GM12878 (cell line): ENCODE measurements around the gene MTMR3. TPM values are rescaled to one million over a fixed set of nuclear protein-coding genes. Genes with fewer than 3 reads are reported as not detected.

Source experiments
- ATAC-seq: fragments of 200-7000 bp; cut with Tn5 transposase; 3 replicates; pipeline ENCODE4 v1.9.1; 2020; ENCODE audit warnings: mild to moderate bottlenecking, moderate library complexity
- BruUV-seq: library from RNA; stranded (reverse); fragments of 400-500 nt; replicated peaks from 2 replicates; lab custom pipeline; 2021; lab: Mats Ljungman, UMichigan
- CTCF ChIA-PET: fragments of 300-600 bp; sonication (Branson Sonifier 250); formaldehyde crosslinking; extraction: SDS; loops from one replicate; lab custom pipeline; 2021; ENCODE audit warnings: inconsistent platforms; lab: Yijun Ruan, JAX
- POLR2A ChIA-PET: fragments of 350-600 bp; formaldehyde crosslinking; extraction: SDS; loops from one replicate; lab custom pipeline; 2021; ENCODE audit warnings: inconsistent platforms; lab: Charles Lee
- RAD21 ChIA-PET: fragments of 300-600 bp; sonication (Branson Sonifier 250); formaldehyde crosslinking; loops from one replicate; lab custom pipeline; 2023; ENCODE audit warnings: antibody characterized with exemption; ENCODE audit not compliant: unreplicated experiment; lab: Charles Lee
- SMC1A ChIA-PET: fragments of 300-600 bp; sonication (Branson Sonifier 250); formaldehyde crosslinking; loops from one replicate; lab custom pipeline; 2023; ENCODE audit not compliant: unreplicated experiment, uncharacterized antibody; lab: Charles Lee
- DNase-seq: peaks from one replicate; pipeline ENCODE4 v3.0.0-alpha.2; 2011; ENCODE audit warnings: low read depth, low spot score
- FAIRE-seq: peaks from 3 replicates; lab custom pipeline; 2011; peaks lifted over from hg19 to GRCh38; lab: Jason Lieb, UNC
- H2AFZ ChIP-seq: 2 replicates; pipeline ENCODE4 v1.6.0; 2011; ENCODE audit warnings: low read depth, low read length, control low read depth; ENCODE audit not compliant: control insufficient read depth
- H3K27ac ChIP-seq: 2 replicates; pipeline ENCODE4 v1.5.1; 2011; ENCODE audit warnings: control low read depth; ENCODE audit not compliant: control insufficient read depth, insufficient read depth
- H3K27me3 ChIP-seq, 2 experiments: replicated peaks in 1 of 2; 2 replicates each; pipeline versions ENCODE4 v1.6.0 to v1.6.1; 2011; ENCODE audit warnings: low read length in 1 of 2; ENCODE audit not compliant: control insufficient read depth in 2 of 2, insufficient read depth in 2 of 2
- H3K36me3 ChIP-seq, 2 experiments: 2 replicates each; pipeline ENCODE4 v1.5.1; 2011; ENCODE audit warnings: low read length in 1 of 2; ENCODE audit not compliant: control insufficient read depth in 2 of 2, insufficient read depth in 2 of 2
- H3K4me1 ChIP-seq: 2 replicates; pipeline ENCODE4 v1.6.1; 2011; ENCODE audit warnings: mild to moderate bottlenecking, low read length, moderate library complexity, mixed read lengths; ENCODE audit not compliant: control insufficient read depth, insufficient read depth
- H3K4me2 ChIP-seq: 2 replicates; pipeline ENCODE4 v1.6.0; 2011; ENCODE audit warnings: control low read depth; ENCODE audit not compliant: control insufficient read depth, insufficient read depth
- H3K4me3 ChIP-seq: fragments of 200-600 bp; sonication (generic); 2 replicates; pipeline ENCODE4 v1.5.1; 2016
- H3K79me2 ChIP-seq: 2 replicates; pipeline ENCODE4 v1.6.0; 2011; ENCODE audit warnings: low read length; ENCODE audit not compliant: control insufficient read depth, insufficient read depth
- H3K9ac ChIP-seq: 2 replicates; pipeline ENCODE4 v1.8.0; 2011; ENCODE audit warnings: low read length, control low read depth, mixed read lengths; ENCODE audit not compliant: control insufficient read depth, insufficient read depth
- H3K9me3 ChIP-seq: replicated peaks from 3 replicates; pipeline ENCODE4 v1.5.1; 2011; ENCODE audit warnings: mild to moderate bottlenecking, low read length; ENCODE audit not compliant: control insufficient read depth, insufficient read depth
- H4K20me1 ChIP-seq: 2 replicates; pipeline ENCODE4 v1.6.0; 2011; ENCODE audit not compliant: control insufficient read depth, insufficient read depth
- BCL11A ChIP-seq: IDR thresholded peaks from 2 replicates; pipeline ENCODE4 v1.6.1; 2011; ENCODE audit warnings: low read depth, low read length
- BCLAF1 ChIP-seq: fragments of 450-650 bp; IDR thresholded peaks from 2 replicates; pipeline ENCODE4 v1.6.1; 2017; ENCODE audit warnings: antibody characterized with exemption, mild to moderate bottlenecking, moderate library complexity
- BRCA1 ChIP-seq: IDR thresholded peaks from 2 replicates; pipeline ENCODE4 v1.6.1; 2011; ENCODE audit warnings: low read depth, low read length, improper control_type of control experiment
- E4F1 ChIP-seq: fragments of 450-650 bp; IDR thresholded peaks from 2 replicates; pipeline ENCODE4 v1.6.1; 2018; ENCODE audit warnings: borderline replicate concordance, mild to moderate bottlenecking; ENCODE audit not compliant: partially characterized antibody
- HDAC6 ChIP-seq: fragments of 200-600 bp; sonication (generic); IDR thresholded peaks from one replicate; pipeline ENCODE4 v1.8.0; 2017; ENCODE audit warnings: antibody characterized with exemption; ENCODE audit not compliant: unreplicated experiment
- IKZF1 ChIP-seq: fragments of 450-650 bp; conservative IDR thresholded peaks from 2 replicates; pipeline ENCODE4 v1.6.1; 2017; ENCODE audit warnings: antibody characterized with exemption, mild to moderate bottlenecking
- MEF2B ChIP-seq: fragments of 450-650 bp; IDR thresholded peaks from 2 replicates; pipeline ENCODE4 v1.6.1; 2018; ENCODE audit warnings: mild to moderate bottlenecking, moderate library complexity; ENCODE audit not compliant: partially characterized antibody, poor library complexity, severe bottlenecking
- MYC ChIP-seq: IDR thresholded peaks from 2 replicates; pipeline ENCODE4 v1.6.1; 2011; ENCODE audit warnings: mild to moderate bottlenecking, low read length, moderate library complexity, inconsistent platforms; ENCODE audit not compliant: insufficient read depth, insufficient replicate concordance, insufficient read length, severe bottlenecking
- NFIC ChIP-seq: IDR thresholded peaks from 2 replicates; pipeline ENCODE4 v1.6.1; 2012; ENCODE audit warnings: low read depth, mild to moderate bottlenecking, inconsistent platforms, low read length, moderate library complexity
- NFYA ChIP-seq: IDR thresholded peaks from 2 replicates; pipeline ENCODE4 v1.6.1; 2011; ENCODE audit warnings: low read depth, mild to moderate bottlenecking, low read length, improper control_type of control experiment, borderline replicate concordance
- POLR2AphosphoS5 ChIP-seq: IDR thresholded peaks from 2 replicates; pipeline ENCODE4 v1.6.1; 2011; ENCODE audit warnings: mild to moderate bottlenecking, low read length, inconsistent platforms
- SMC3 ChIP-seq: IDR thresholded peaks from 2 replicates; pipeline ENCODE4 v1.6.1; 2011; ENCODE audit warnings: low read length, improper control_type of control experiment, borderline replicate concordance
- SRF ChIP-seq, 2 experiments: IDR thresholded peaks; 2 replicates each; pipeline ENCODE4 v1.6.1; 2011; ENCODE audit warnings: low read depth in 2 of 2, low read length in 2 of 2, mild to moderate bottlenecking in 1 of 2, moderate library complexity in 1 of 2
- STAT3 ChIP-seq: IDR thresholded peaks from 2 replicates; pipeline ENCODE4 v1.6.1; 2011; ENCODE audit warnings: low read depth, low read length, improper control_type of control experiment
- TAF1 ChIP-seq: IDR thresholded peaks from 2 replicates; pipeline ENCODE4 v1.6.1; 2011; ENCODE audit warnings: mild to moderate bottlenecking, low read depth, low read length, borderline replicate concordance
- ZBTB4 ChIP-seq: fragments of 450-650 bp; formaldehyde crosslinking; IDR thresholded peaks from 2 replicates; pipeline ENCODE4 v1.4.0; 2022; ENCODE audit warnings: mild to moderate bottlenecking, moderate library complexity
- ZNF274 ChIP-seq: IDR thresholded peaks from one replicate; pipeline ENCODE4 v1.8.0; 2011; ENCODE audit not compliant: insufficient read length, insufficient read depth
- WGBS: methylation state at CpG from one replicate; pipeline ENCODE4 v1.1.6; 2016; ENCODE audit warnings: low lambda C conversion rate; ENCODE audit not compliant: insufficient replicate concordance, insufficient coverage; ENCODE audit errors: missing lambda C conversion rate; 5-methylcytosine and 5-hydroxymethylcytosine counted together
- in situ Hi-C: fragments of 300-500 bp; cut with MboI; formaldehyde crosslinking; loops from 9 replicates; pipeline ENCODE4 v1.14.3; 2018; ENCODE audit warnings: mixed read lengths
- intact Hi-C: fragments of 100-400 bp; cut with micrococcal nuclease; formaldehyde crosslinking; loops from one replicate; pipeline ENCODE4 v1.14.2; 2022; ENCODE audit not compliant: unreplicated experiment
- polyA plus RNA-seq, 11 experiments: library from polyadenylated mRNA; depleted of rRNA in 4 of 11; unstranded in 6 of 11; stranded (reverse) in 5 of 11; fragments of >200 nt; fragmentation: Nextera tagmentation in 4 of 11; fragmentation: Illumina TruSeq in 1 of 11; extraction: Ambion mirVana in 4 of 11; extraction: Trizol in 1 of 11; gene quantifications; 1 replicate in 1 of 11; 2 replicates in 10 of 11; pipeline versions ENCODE4 v1.2.1 to v1.2.3, GENCODE V29; 2011 to 2016; ENCODE audit warnings: inconsistent platforms in 2 of 11, missing spikeins in 2 of 11, low read depth in 1 of 11
- total RNA-seq, 4 experiments: library from RNA; depleted of rRNA in 3 of 4; stranded (reverse); fragments of >200 nt in 3 of 4; fragmentation: Illumina TruSeq in 1 of 4; extraction: Trizol in 1 of 4; gene quantifications; 2 replicates each; pipeline versions ENCODE4 v1.2.1 to v1.2.3, GENCODE V29; 2013 to 2021

The MTMR3 gene
- total and polyA plus RNA-seq, 10 of the 15 experiments (the other 5 are each of a cell fraction or from before 2014, with no cell fraction given) = 1.4 to 23.7 (median 10.6) TPM

GRCh38 chr22:29948385-29948769 is 65.4 kb downstream of the MTMR3 start:
- H3K79me2 ChIP-seq = no peaks in the 10 kb centered on the region; the same call in 1 of the 2 replicates
- SMC1A ChIA-PET = interaction anchor here (0.5 kb wide), 1 partner anchor 323 kb away, joined by 4 read pairs; no protein-coding TSS in a partner anchor
- CTCF ChIA-PET = no interaction called here
- no peak overlapping the region for H3K27ac ChIP-seq
- ATAC-seq (no peak), FAIRE-seq (no peak), DNase-seq (no peak)
- no peaks in the 10 kb centered on the region for H3K9me3 ChIP-seq
- no peak overlapping the region for H2AFZ ChIP-seq
- in situ Hi-C loops (no loop called here), intact Hi-C loops (no loop called here)
- 100% methylated on average over 1 of the region's 1 CpG for WGBS
- no peaks in the 10 kb centered on the region for H3K36me3 ChIP-seq
- no TSS peak for BruUV-seq
- H3K27me3 ChIP-seq = no peaks in the 10 kb centered on the region
- H4K20me1 ChIP-seq = no peaks in the 10 kb centered on the region
- H3K9ac ChIP-seq = no peak overlapping the region
- no peaks in the 10 kb centered on the region for H3K4me1 ChIP-seq
- RAD21 ChIA-PET = no interaction called here
- H3K4me3 ChIP-seq = no peak overlapping the region
- POLR2A ChIA-PET = no interaction called here
- H3K4me2 ChIP-seq = no peak overlapping the region
- TF ChIP-seq MEF2B (no peak), POLR2AphosphoS5 (no peak), E4F1 (no peak), SMC3 (no peak), IKZF1 (no peak), SRF (IDR thresholded peaks at IDR 0.05; ENCODE audit: low read depth in 2 of 2, low read length in 2 of 2) (no peak), STAT3 (no peak), BRCA1 (no peak), ZNF274 (no peak), BCL11A (no peak), TAF1 (no peak), MYC (no peak), BCLAF1 (no peak), NFIC (no peak), NFYA (no peak), HDAC6 (no peak), ZBTB4 (CRISPR knock-in tag) (no peak)
